Measurements from ENCODE around the gene DAND5.
"Not testable (repeated sequence)": the region's sequence is repeated elsewhere in the genome, so short reads cannot be mapped to it uniquely, and the experiment has no call there.

Gene DAND5

DNA sequence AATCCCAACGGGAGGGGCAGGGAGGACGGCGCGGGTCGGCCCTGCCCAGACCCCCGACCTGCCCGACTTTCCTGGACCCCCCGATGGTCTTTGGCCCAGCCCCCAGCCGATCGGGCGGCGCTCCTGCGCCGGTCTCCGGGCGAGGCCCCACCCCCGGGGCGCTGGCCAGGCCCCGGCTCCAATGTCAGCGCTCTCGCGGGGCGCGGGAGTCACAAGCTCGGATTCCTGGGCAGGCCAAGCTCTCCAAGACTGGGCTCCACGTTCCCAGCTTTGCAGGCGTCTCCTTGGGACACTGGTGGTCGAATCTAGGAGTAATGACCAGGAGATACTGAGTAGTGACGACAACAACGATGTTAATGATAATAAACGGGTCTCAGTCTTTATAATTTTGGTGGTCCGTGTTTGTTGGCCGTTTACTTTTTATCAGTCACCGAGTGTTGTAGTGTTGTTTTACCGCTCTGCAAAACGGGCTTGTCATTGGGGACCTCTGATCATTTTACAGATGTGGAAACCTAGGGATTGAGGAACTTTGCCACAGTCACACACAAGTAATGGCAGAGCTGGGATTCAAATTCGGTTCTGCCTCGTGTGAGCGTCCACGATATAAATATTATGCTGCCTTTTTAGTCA, 23.2 kb upstream of the DAND5 start:
- DNase-seq: peak in 1 of 2 donors; percentile 55

DNA sequence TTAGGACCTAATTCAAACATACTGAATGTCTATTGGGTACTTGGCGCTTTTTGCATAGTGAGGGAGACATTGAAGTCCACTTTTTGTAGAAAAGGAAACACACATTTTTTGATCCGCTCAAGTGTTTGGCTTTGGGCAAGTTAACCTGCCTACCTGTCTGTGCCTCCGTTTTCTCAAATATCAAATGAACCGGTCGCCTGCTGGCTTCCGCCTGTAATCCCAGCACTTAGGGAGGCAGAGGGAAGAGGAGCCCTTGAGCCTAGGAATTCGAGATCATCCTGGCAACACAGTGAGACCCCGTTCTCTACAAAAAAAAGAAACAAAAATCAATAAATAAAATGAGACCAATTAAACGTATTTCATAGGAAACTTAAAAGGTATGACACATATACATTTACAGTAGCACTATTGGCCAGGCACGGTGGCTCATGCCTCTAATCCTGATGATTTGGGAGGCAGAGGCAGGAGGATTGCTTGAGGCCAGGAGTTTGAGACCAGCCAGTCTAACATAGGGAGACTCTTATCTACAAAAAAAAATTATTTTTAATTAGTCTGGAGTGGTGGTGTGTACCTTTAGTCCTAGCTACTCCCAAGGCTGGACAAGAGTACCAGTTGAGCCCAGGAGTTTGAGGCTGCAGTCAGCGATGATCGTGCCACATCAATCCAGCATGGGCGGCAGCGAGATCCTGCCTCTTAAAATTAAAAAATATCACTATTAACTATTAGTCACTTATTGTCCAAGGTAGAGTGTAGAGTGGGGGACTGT, 22.5 kb upstream of the DAND5 start:
- no peak for DNase-seq

DNA sequence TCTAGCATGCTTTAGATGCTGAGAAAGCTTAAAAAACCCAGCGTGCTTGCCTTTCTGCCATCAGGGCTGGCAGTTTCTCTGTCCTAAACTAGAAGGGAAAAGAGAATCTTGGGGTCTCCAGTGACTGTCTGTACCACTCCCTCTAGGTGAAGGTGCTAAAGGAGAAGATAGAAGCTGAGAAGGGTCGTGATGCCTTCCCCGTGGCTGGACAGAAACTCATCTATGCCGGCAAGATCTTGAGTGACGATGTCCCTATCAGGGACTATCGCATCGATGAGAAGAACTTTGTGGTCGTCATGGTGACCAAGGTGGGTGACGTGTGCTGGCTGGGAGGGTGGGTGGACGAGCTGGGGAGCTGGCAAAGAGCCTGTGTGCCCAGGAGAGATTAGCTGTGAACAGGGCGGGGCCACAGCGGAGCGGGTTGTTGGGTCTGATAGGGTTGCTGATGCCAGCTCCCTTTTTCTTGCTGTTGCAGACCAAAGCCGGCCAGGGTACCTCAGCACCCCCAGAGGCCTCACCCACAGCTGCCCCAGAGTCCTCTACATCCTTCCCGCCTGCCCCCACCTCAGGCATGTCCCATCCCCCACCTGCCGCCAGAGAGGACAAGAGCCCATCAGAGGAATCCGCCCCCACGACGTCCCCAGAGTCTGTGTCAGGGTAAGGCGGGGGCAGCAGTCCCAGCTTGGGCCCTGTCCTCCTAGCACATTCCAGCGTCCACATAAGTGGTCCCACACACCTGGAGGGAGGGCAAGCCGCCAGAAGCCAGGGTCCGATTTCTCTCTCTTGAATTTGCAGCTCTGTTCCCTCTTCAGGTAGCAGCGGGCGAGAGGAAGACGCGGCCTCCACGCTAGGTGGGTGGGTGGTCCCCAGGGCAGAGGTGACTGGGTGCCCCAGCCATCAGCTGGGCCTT, 21.4 kb upstream of the DAND5 start:
- DNase-seq: no peak

DNA sequence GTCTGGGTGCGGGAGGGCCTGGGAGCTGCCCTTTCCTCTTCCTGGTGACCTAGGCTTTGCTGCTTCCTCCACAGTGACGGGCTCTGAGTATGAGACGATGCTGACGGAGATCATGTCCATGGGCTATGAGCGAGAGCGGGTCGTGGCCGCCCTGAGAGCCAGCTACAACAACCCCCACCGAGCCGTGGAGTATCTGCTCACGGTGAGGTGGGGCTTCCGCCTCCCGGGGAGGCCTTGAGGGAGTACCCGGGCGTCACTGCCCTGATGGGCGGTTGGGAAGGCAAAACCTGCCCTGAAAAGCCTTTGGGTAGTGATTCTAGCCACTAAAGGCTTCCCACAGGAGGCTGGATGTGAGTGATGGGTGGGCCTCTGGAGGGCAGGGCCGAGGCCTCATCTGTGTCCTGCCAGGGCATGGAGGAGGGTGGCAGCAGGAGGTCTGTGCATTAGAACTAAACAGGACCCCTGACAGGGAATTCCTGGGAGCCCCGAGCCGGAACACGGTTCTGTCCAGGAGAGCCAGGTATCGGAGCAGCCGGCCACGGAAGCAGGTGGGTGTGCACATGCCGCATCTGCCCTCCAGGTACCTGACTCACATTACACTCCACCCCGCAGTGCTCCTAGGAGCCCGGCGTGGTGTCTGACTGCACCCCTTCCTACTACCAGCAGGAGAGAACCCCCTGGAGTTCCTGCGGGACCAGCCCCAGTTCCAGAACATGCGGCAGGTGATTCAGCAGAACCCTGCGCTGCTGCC, 20.6 kb upstream of the DAND5 start:
- DNase-seq: no peak

DNA sequence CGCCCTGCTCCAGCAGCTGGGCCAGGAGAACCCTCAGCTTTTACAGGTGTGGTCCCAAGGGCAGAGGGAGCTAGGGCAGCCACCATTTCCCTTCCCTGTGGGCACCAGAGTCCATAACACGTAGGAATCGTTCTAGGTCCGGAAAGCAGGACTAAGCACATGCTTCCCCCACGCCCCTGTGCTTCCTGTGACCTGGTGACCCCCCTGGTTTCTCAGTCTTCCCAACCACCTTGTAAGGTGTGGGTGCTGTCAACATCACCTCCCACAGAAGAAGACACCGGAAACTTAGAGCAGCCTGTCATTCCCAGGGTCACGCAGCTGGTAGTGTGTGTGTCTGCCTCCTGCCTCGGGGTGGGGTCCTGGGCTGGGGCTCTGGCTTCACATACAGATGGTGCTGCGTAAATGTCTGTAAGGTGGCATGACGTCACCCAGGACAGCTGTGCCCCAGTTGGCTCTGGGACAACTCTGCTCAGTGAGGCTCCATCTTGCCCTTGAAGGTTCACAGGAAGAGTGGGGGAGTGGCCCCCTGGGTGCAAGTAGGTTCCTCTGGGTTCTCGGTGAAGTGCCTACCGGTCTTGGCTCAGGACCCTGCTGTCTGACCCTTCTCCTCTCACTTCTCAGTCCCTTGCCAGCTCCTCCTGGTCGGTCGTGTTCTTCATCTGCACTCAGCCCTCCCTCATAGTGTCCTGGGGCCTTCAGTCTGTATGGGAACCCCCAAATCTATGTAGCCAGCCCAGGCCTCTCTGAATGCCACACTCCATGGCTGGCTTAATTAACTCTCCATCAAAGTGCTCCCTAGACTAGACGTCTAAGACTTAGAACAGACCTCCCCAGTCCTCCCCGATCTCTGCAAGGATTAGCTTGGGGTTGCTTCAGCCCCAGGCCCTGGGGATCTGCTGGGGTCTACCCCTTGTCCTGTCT, 19.8 kb upstream of the DAND5 start:
- no peak for DNase-seq

DNA sequence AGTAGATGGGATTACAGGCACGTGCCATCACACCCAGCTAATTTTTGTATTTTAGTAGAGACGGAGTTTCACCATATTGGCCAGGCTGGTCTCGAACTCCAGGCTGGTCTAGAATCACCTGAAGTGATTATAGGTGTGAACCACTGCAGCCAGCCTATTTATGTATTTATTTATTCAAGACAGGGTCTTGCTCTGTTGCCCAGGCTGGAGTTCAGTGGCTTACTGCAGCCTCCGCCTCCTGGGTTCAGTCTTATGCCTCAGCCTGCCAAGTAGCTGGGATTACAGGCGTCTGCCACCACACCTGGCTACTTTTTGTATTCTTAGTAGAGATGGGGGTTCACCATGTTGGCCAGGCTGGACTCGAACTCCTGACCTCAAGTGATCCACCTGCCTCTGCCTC, 17.3 kb upstream of the DAND5 start:
- DNase-seq: not testable (repeated sequence)

DNA sequence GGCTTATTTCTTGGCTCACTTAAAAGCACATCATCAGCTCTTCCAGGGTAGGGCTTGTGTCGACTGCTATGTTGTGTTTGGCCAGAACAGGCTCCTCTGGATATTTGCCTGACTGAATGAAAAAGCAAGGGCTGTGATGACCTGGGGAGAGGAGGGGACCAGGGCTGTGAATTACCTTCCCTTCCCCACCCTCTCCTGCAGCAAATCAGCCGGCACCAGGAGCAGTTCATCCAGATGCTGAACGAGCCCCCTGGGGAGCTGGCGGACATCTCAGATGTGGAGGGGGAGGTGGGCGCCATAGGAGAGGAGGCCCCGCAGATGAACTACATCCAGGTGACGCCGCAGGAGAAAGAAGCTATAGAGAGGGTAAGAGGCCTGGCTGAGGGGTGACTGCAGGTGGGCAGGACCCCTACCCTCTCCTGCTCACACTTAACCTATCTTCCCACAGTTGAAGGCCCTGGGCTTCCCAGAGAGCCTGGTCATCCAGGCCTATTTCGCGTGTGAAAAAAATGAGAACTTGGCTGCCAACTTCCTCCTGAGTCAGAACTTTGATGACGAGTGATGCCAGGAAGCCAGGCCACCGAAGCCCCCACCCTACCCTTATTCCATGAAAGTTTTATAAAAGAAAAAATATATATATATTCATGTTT, 16.8 kb upstream of the DAND5 start:
- DNase-seq: no peak

DNA sequence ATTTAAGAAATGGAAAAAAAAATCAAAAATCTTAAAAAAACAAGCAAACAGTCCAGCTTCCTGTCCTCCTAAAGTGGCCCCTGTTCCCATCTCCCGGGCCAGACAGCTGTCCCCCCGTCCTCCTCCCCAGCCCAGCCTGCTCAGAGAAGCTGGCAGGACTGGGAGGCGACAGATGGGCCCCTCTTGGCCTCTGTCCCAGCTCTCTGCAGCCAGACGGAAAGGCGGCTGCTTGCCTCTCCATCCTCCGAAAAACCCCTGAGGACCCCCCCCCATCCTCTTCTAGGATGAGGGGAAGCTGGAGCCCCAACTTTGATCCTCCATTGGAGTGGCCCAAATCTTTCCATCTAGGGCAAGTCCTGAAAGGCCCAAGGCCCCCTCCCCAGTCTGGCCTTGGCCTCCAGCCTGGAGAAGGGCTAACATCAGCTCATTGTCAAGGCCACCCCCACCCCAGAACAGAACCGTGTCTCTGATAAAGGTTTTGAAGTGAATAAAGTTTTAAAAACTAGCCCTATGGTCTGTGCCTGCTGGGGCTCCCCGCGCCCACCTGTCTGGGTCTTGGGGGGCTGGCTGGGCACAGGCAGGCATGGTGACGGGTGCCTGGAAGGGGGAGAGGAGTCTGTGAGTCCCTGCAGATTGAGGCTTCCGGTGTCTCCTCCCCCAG, 16.1 kb upstream of the DAND5 start:
- DNase-seq: peak in 1 of 2 donors; percentile 62

DNA sequence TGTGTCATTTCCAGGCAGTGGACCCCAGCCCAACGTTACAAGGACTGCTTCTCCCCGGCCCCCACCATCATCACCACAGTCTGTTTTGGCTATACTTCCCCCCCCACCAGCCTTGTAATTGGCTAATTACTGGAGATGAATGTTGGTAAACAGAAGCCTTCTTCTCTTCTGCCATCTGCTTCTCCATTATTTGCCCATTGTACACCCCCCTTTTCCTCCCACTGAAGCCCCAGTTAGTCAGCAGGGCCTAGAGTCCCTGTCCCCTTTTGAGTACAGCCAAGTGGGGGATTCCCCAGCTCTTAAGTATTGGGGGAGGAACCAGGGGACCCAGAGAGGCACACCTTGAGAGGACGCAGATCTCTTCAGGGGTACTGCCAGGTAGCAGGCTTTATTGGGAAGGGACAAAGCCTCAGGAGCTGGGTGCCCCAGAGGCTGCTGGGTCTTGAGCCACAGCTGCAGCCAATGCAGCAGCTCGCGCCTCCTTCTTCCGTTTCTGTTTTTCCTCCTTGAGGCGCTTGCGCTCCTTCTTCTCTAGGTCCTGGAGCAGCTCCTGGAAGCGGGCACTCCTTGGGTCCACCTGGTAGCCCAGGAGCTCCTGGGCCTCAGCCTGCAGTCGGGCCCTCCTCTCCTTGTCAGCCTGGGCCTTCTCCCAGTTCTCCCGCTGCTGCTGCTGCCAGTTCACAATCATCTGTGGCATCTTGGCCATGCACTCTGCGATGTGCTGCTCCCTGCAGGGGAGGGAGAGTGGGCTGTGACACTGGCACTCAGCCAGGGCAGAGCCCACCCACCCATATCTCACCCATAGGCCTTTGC, 15.4 kb upstream of the DAND5 start:
- no peak for DNase-seq

DNA sequence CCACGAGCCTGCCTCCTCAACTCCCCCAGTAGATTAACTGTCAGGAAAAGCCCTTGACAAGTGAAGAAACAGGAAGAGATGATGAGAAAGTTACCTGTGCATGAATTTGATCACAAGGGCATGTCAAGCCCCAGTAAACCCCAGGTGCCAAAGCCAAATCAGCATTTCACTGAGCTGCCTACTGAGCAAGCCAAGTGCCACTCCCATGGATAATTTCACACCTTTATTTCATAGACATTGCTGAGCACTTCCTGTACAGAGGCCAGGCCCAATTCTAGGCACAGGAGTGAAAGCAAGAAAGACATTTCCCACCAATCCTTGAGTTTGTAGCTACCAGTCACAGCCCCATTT, 14.8 kb upstream of the DAND5 start:
- DNase-seq: no peak

DNA sequence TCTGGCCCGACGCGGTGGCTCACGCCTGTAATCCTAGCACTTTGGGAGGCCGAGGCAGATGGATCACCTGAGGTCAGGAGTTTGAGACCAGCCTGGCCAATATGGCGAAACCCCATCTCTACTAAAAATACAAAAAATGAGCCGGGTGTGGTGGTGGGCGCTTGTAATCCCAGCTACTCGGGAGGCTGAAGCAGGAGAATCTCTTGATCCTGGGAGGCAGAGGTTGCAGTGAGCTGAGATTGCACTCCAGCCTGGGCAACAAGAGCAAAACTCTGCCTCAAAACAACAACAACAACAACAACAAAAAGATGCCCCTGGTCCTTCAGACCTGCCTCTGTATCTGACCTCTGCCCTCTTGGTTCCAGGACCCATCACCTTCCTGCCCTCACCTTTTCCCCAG, 13.8 kb upstream of the DAND5 start:
- DNase-seq: not testable (repeated sequence)

DNA sequence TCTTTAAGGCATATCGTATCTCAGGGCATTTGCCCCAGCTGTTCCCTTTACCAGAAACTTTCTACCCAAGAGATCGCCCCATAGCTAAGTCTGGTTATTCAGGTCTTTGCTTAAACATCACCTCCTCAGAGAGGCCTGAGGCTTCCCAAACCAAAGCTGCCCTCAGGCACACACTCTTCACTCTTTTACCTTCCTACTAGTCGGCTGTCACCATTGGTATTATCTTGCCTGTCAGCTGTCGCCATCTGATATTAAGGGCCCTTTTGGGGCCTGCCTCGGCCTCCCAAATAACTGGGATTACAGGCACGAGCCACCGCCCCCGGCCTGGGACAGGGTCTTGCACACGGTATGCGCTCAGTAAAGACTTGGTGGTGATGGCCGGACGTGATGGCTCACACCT, 13.4 kb upstream of the DAND5 start:
- DNase-seq: no peak

DNA sequence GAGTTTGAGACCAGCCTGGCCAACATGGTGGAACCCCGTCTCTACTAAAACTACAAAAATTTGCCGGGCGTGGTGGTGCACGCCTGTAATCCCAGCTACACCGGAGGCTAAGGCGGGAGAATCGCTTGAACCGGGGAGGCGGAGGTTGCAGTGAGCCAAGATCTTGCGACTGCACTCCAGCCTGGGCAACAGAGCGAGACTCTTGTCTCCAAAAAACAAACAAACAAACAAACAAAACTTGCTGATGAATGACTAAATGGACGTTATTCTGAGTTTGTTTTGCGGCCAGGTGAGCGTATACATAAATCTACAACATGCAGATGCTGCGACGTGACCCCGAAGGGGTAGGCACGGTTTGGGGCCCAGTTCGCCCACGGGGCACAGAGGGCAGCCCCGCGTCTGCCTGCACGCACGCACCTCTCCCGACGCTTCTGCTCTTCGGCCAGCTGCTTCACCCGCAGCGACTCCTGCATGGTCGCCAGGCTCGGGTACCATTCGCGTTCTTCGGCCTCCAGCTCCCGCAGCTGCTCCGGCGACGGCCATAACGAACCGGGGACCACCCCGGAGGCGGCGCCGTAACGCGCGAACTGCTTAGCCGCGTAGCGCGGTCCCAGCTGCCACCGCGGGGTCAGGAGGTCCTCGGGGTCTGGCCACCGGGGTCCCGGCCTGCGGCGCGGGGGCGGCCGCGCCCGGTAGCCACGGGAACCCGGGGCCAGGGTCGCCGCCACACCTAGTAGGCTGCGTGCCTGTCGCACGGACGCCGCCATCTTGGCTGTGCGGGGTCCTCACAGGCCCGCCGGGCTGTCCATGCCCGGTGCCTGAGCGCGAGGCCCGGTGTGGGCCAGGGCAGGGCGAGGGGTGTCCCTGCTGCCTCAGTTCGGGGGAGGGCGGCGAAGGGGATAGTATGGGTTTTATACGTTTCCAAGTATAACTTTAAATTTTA, 12.7 kb upstream of the DAND5 start, which contains the start of gene GADD45GIP1:
Gene GADD45GIP1 (minus strand): TSS at position 778 of the 943 bp plus-strand sequence. CDS start 11 bp downstream, at position 767.
- peak in 1 of 2 donors; percentile 71 for DNase-seq

DNA sequence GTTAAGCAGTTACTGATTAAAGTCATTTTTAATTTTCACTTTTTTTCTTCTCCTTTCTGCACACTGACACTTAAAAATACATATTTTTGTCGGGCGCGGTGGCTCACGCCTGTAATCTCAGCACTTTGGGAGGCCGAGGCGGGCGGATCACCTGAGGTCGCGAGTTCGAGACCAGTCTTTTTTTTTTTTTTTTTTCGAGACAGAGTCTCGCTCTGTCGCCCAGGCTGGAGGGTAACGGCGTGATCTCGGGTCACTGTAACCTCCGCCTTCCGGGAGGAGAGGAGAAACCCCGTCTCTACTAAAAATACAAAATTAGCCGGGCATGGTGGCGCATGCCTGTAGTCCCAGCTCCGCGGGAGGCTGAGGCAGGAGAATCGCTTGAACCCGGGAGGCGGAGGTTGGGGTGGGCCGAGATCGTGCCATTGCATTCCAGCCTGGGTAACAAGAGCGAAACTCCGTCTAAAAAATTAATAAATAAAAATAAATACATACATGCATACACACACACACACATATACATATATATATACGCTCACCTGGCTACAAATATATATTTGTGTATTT, 11.9 kb upstream of the DAND5 start:
- not testable (repeated sequence) for DNase-seq

DNA sequence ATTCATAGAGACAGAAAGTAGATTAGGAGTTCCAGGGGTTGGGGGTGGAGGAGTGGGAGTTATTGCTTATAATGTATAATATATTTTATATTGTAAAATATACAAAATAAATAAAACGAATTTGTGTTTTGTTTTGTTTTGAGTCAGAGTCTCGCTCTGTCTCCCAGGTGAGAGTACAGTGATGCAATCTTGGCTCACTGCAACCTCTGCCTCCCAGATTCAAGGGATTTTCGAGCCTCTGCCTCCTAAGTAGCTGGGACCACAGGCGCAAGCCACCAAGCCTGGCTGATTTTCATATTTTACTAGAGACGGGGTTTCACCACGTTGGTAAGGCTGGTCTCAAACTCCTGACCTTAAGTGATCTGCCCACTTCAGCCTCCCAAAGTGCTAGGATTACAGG, 9.9 kb upstream of the DAND5 start:
- DNase-seq: no peak

DNA sequence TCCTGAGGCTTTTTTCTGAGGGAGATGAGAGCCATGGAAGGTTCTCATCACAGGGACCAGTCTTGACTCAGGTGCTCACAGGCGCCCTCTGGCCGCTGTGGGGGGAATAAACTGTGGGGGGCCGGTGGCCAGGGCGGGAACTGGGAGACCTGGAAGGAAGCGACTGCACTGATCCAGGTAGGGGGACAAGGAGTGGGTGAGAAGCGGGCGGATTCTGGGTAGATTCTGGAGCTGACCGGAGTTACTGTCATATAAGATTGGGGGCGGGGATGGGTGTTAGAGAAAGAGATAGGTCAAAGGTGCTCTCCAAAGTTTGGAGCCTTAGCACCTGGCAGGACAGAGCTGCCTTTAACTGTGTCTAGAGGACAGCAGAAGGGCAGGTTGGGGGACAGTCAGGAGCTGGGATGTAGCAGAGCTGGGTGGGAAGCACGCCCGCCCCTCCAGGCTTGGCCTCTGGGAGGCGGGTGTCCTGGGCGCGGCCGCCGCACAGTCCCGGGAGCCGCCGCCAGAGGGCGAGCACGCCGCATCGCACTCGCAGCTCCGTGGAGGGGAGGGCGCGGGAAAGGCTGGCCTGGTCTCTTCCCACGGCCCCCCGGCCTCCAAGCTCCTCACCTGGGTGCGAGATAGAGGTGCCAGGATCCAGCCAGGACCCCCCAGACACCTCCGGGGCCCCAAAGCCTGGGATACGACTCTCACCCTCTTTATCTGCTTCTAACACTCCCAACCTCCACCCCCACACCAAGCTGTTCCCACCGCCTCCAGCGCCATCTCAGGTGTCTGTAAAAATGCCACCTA, 4.2 kb upstream of the DAND5 start:
- peak in 1 of 2 donors; percentile 66 for DNase-seq

DNA sequence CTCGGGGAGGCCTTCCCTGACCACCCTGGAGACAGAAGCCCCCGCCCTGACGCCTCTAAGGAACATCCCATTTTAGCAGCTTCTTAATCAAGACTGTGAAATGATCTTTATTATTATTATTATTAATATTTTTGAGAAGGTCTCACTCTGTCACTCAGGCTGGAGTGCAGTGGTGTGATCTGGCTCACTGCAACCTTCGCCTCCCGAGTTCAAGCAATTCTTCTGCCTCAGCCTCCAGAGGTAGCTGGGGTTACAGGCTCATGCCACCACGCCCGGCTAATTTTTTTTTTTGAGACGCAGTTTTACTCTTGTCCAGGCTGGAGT, 3.6 kb upstream of the DAND5 start:
- DNase-seq: no peak

Data from hippocampal formation (tissue), 2 donors.